ENCODE results near the gene MFRP. TPM values are rescaled to one million over a fixed set of nuclear protein-coding genes. Genes with fewer than 3 reads are reported as not detected.

MFRP gene
- total and polyA plus RNA-seq, 2 donors (not counting 1 experiment from before 2014, with no cell fraction given), result not detected

- Histone ChIP-seq H3K27me3 (ENCODE audit: control insufficient read depth, insufficient read depth, low read length) (peaks cover 2% of the 10 kb centered on the region), H2AFZ (ENCODE audit: low read length) (peak overlapping the region; percentile 19), H3K36me3 (ENCODE audit: control insufficient read depth, insufficient read depth, low read length) (peaks cover 4% of the 10 kb centered on the region), H3K4me2 (ENCODE audit: extremely low read depth, insufficient read depth, low read length) (peak overlapping the region; percentile 70), H3K4me3 (replicated peaks in 1 of 4; ENCODE audit: control extremely low read depth in 1 of 4, insufficient read depth in 1 of 4, low read depth in 3 of 4, low read length in 4 of 4) (peak overlapping the region in 2 of 4 experiments; percentile 23 to 70), H4K20me1 (ENCODE audit: control insufficient read depth, extremely low read depth, insufficient read depth, low read length) (no peaks in the 10 kb centered on the region), H3K9ac (ENCODE audit: insufficient read depth, low read length) (no peak overlapping the region), H3K27ac (ENCODE audit: insufficient read depth, low read length) (peak overlapping the region; percentile 76), H3K79me2 (ENCODE audit: control insufficient read depth, insufficient read depth, low read length) (peaks cover 18% of the 10 kb centered on the region), H3K9me3 (ENCODE audit: control insufficient read depth, insufficient read depth, low read depth, low read length) (no peaks in the 10 kb centered on the region), H3K4me1 (ENCODE audit: control insufficient read depth, extremely low read depth, insufficient read depth, low read length) (peaks cover 31% of the 10 kb centered on the region)
- no peak for TF ChIP-seq EZH2 (IDR thresholded peaks at IDR 0.05; ENCODE audit: low read length, missing control alignments)
- TF ChIP-seq CTCF (conservative IDR thresholded peaks at IDR 0.05 in 1 of 2, IDR thresholded peaks at IDR 0.05 in 1 of 2; ENCODE audit: low read depth in 1 of 2, low read length in 2 of 2), result no peak
- DNase-seq (ENCODE audit: low read depth in 2 of 2), result peak; percentile 82 to 83
Observed at GRCh38 chr11:119337581-119338317, 8.8 kb downstream of the MFRP start.

- no peaks in the 10 kb centered on the region for H3K9me3 ChIP-seq (ENCODE audit: control insufficient read depth, insufficient read depth, low read depth, low read length)
- TF ChIP-seq EZH2 (IDR thresholded peaks at IDR 0.05; ENCODE audit: low read length, missing control alignments) (no peak), CTCF (conservative IDR thresholded peaks at IDR 0.05 in 1 of 2, IDR thresholded peaks at IDR 0.05 in 1 of 2; ENCODE audit: low read depth in 1 of 2, low read length in 2 of 2) (no peak)
- peak overlapping the region; percentile 76 for H3K27ac ChIP-seq (ENCODE audit: insufficient read depth, low read length)
- H3K4me2 ChIP-seq (ENCODE audit: extremely low read depth, insufficient read depth, low read length), result peak overlapping the region; percentile 70
- peaks cover 18% of the 10 kb centered on the region for H3K79me2 ChIP-seq (ENCODE audit: control insufficient read depth, insufficient read depth, low read length)
- H3K4me1 ChIP-seq (ENCODE audit: control insufficient read depth, extremely low read depth, insufficient read depth, low read length), result peaks cover 31% of the 10 kb centered on the region
- H3K36me3 ChIP-seq (ENCODE audit: control insufficient read depth, insufficient read depth, low read length), result peaks cover 4% of the 10 kb centered on the region
- H3K4me3 ChIP-seq (replicated peaks in 1 of 4; ENCODE audit: control extremely low read depth in 1 of 4, insufficient read depth in 1 of 4, low read depth in 3 of 4, low read length in 4 of 4), result peak overlapping the region in 1 of 4 experiments; percentile 70
- H3K9ac ChIP-seq (ENCODE audit: insufficient read depth, low read length), result no peak overlapping the region
- no peak overlapping the region for H2AFZ ChIP-seq (ENCODE audit: low read length)
- no peak for DNase-seq (ENCODE audit: low read depth in 2 of 2)
- H4K20me1 ChIP-seq (ENCODE audit: control insufficient read depth, extremely low read depth, insufficient read depth, low read length), result no peaks in the 10 kb centered on the region
- H3K27me3 ChIP-seq (ENCODE audit: control insufficient read depth, insufficient read depth, low read length), result peaks cover 2% of the 10 kb centered on the region
Observed at GRCh38 chr11:119336744-119337469, 9.6 kb downstream of the MFRP start.
